Peyer's patch (tissue), 4 donors: ENCODE measurements around the gene MSI2.

Source experiments
- POLR2A ChIP-seq, 2 donors: fragments of 450-650 bp; IDR thresholded peaks; one replicate each; pipeline ENCODE4 v1.5.1; 2017; ENCODE audit warnings: antibody characterized with exemption in 2 of 2, mild to moderate bottlenecking in 2 of 2, moderate library complexity in 2 of 2
- TF ChIP-seq, protein P1 (sequence below), 6 experiments: fragments of 450-650 bp in 4 of 6; fragments of 200-600 bp in 2 of 6; sonication (generic) in 1 of 6; IDR thresholded peaks; one replicate each; pipeline ENCODE4 v1.5.1; 2017 to 2019; ENCODE audit warnings: antibody characterized with exemption in 6 of 6, mild to moderate bottlenecking in 3 of 6, moderate library complexity in 1 of 6

DNA sequence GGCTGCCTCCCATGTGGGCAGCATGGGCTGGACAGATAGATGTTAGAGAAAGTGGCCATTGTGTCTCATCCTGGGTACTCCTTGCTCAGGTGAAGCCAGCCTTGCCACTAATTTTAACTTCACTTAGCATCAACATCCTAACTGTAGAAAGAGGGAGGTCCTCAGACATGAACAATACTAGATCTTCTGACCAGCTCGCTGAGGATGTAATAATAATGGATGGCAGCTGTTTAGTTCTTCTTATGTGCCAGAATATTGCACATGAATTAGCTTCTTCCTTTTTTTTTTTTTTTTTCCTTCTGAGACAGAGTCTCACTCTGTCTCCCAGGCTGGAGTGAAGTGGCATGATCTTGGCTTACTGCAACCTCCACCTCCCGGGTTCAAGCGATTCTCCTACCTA, 256.4 kb downstream of the MSI2 start:
- TF ChIP-seq, protein P1, sequence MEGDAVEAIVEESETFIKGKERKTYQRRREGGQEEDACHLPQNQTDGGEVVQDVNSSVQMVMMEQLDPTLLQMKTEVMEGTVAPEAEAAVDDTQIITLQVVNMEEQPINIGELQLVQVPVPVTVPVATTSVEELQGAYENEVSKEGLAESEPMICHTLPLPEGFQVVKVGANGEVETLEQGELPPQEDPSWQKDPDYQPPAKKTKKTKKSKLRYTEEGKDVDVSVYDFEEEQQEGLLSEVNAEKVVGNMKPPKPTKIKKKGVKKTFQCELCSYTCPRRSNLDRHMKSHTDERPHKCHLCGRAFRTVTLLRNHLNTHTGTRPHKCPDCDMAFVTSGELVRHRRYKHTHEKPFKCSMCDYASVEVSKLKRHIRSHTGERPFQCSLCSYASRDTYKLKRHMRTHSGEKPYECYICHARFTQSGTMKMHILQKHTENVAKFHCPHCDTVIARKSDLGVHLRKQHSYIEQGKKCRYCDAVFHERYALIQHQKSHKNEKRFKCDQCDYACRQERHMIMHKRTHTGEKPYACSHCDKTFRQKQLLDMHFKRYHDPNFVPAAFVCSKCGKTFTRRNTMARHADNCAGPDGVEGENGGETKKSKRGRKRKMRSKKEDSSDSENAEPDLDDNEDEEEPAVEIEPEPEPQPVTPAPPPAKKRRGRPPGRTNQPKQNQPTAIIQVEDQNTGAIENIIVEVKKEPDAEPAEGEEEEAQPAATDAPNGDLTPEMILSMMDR (IDR thresholded peaks at IDR 0.05), result no peak
- no peak for TF ChIP-seq POLR2A (IDR thresholded peaks at IDR 0.05)
